HEK293 (cell line): ENCODE results near the gene CORO1C.

ENCODE experiments used
- CTCF ChIA-PET: fragments of 350-600 bp; formaldehyde crosslinking; extraction: SDS; loops from one replicate; lab custom pipeline; 2021; ENCODE audit warnings: antibody characterized with exemption; lab: Yijun Ruan, JAX
- POLR2A ChIA-PET: fragments of 300-600 bp; formaldehyde crosslinking; extraction: SDS; loops from one replicate; lab custom pipeline; 2020; ENCODE audit warnings: antibody characterized with exemption, inconsistent platforms; lab: Yijun Ruan, JAX
- H3K27ac ChIP-seq: fragments of 200-500 bp; sonication (Bioruptor generic); 2 replicates; pipeline ENCODE4 v1.5.1; 2014; ENCODE audit warnings: low read depth, low read length, control low read depth, inconsistent platforms; ENCODE audit errors: extremely low read depth
- H3K36me3 ChIP-seq, 2 experiments: fragments of 200-500 bp in 1 of 2; sonication (Bioruptor generic) in 1 of 2; 1 replicate in 1 of 2; 2 replicates in 1 of 2; pipeline ENCODE4 v1.5.1; 2014 to 2017; ENCODE audit warnings: inconsistent platforms in 2 of 2, low read length in 2 of 2; ENCODE audit not compliant: control insufficient read depth in 2 of 2, insufficient read depth in 1 of 2
- H3K4me1 ChIP-seq: fragments of 200-500 bp; sonication (Bioruptor generic); 2 replicates; pipeline ENCODE4 v1.5.1; 2014; ENCODE audit warnings: mild to moderate bottlenecking, low read length, inconsistent platforms; ENCODE audit not compliant: control insufficient read depth, insufficient read depth
- H3K4me3 ChIP-seq: 2 replicates; pipeline ENCODE4 v1.5.1; 2011; ENCODE audit warnings: low read depth, mild to moderate bottlenecking, control low read depth, low read length, moderate library complexity
- H3K9me3 ChIP-seq: fragments of 200-500 bp; sonication (Bioruptor generic); 2 replicates; pipeline ENCODE4 v1.5.1; 2014; ENCODE audit warnings: low read depth, low read length, inconsistent platforms; ENCODE audit not compliant: control insufficient read depth, insufficient read depth
- GLIS2 ChIP-seq: fragments of 450-650 bp; formaldehyde crosslinking; IDR thresholded peaks from 2 replicates; pipeline ENCODE4 v1.5.1; 2016; ENCODE audit warnings: missing biosample characterization, missing genetic modification characterization
- IKZF3 ChIP-seq: fragments of 450-650 bp; IDR thresholded peaks from 2 replicates; pipeline ENCODE4 v1.5.0; 2018; ENCODE audit warnings: missing biosample characterization, mild to moderate bottlenecking, missing genetic modification characterization, moderate library complexity
- KLF10 ChIP-seq: fragments of 450-650 bp; IDR thresholded peaks from 2 replicates; pipeline ENCODE4 v1.5.1; 2018; ENCODE audit warnings: missing biosample characterization, mild to moderate bottlenecking, missing genetic modification characterization
- TCF7L2 ChIP-seq: IDR thresholded peaks from 2 replicates; pipeline ENCODE4 v1.6.1; 2011; ENCODE audit warnings: low read depth, mild to moderate bottlenecking, inconsistent platforms, low read length, moderate library complexity, borderline replicate concordance
- ZBTB1 ChIP-seq: fragments of 450-650 bp; formaldehyde crosslinking; IDR thresholded peaks from 2 replicates; pipeline ENCODE4 v1.5.1; 2016; ENCODE audit warnings: missing biosample characterization, missing genetic modification characterization
- ZBTB48 ChIP-seq: fragments of 450-650 bp; formaldehyde crosslinking; IDR thresholded peaks from 2 replicates; pipeline ENCODE4 v1.5.1; 2016; ENCODE audit warnings: missing biosample characterization, missing genetic modification characterization
- ZIC2 ChIP-seq: fragments of 450-650 bp; formaldehyde crosslinking; IDR thresholded peaks from 2 replicates; pipeline ENCODE4 v1.5.1; 2016; ENCODE audit warnings: missing biosample characterization, missing genetic modification characterization
- ZNF121 ChIP-seq: fragments of 450-650 bp; formaldehyde crosslinking; IDR thresholded peaks from 2 replicates; pipeline ENCODE4 v1.5.1; 2016; ENCODE audit warnings: missing biosample characterization, missing genetic modification characterization
- ZNF132 ChIP-seq: fragments of 450-650 bp; formaldehyde crosslinking; IDR thresholded peaks from 2 replicates; pipeline ENCODE4 v1.5.1; 2017; ENCODE audit warnings: missing biosample characterization, missing genetic modification characterization, borderline replicate concordance
- ZNF19 ChIP-seq: fragments of 450-650 bp; formaldehyde crosslinking; IDR thresholded peaks from 2 replicates; pipeline ENCODE4; 2016; ENCODE audit warnings: missing biosample characterization, missing genetic modification characterization, low read depth
- ZNF202 ChIP-seq: fragments of 450-650 bp; formaldehyde crosslinking; IDR thresholded peaks from 2 replicates; pipeline ENCODE4 v1.5.1; 2016; ENCODE audit warnings: missing biosample characterization, missing genetic modification characterization, borderline replicate concordance
- ZNF23 ChIP-seq: fragments of 450-650 bp; formaldehyde crosslinking; IDR thresholded peaks from 2 replicates; pipeline ENCODE4 v1.5.1; 2016; ENCODE audit warnings: missing biosample characterization, missing genetic modification characterization, borderline replicate concordance
- ZNF354C ChIP-seq: fragments of 450-650 bp; formaldehyde crosslinking; IDR thresholded peaks from 2 replicates; pipeline ENCODE4 v1.5.1; 2016; ENCODE audit warnings: missing biosample characterization, missing genetic modification characterization, low read depth, borderline replicate concordance
- ZNF394 ChIP-seq: fragments of 450-650 bp; formaldehyde crosslinking; IDR thresholded peaks from 2 replicates; pipeline ENCODE4 v1.5.1; 2016; ENCODE audit warnings: missing biosample characterization, missing genetic modification characterization, mild to moderate bottlenecking, moderate library complexity, borderline replicate concordance
- ZNF548 ChIP-seq: fragments of 450-650 bp; formaldehyde crosslinking; IDR thresholded peaks from 2 replicates; pipeline ENCODE4 v1.5.1; 2016; ENCODE audit warnings: missing biosample characterization, missing genetic modification characterization
- ZNF645 ChIP-seq: fragments of 450-650 bp; formaldehyde crosslinking; IDR thresholded peaks from 2 replicates; pipeline ENCODE4; 2016; ENCODE audit warnings: missing biosample characterization, missing genetic modification characterization
- ZNF701 ChIP-seq: fragments of 450-650 bp; formaldehyde crosslinking; IDR thresholded peaks from 2 replicates; pipeline ENCODE4 v1.5.1; 2016; ENCODE audit warnings: missing biosample characterization, missing genetic modification characterization
- ZNF791 ChIP-seq: fragments of 450-650 bp; formaldehyde crosslinking; IDR thresholded peaks from 2 replicates; pipeline ENCODE4 v1.5.1; 2016; ENCODE audit warnings: missing biosample characterization, missing genetic modification characterization
- ZSCAN16 ChIP-seq: fragments of 450-650 bp; formaldehyde crosslinking; IDR thresholded peaks from 2 replicates; pipeline ENCODE4 v1.5.1; 2016; ENCODE audit warnings: missing biosample characterization, missing genetic modification characterization
- ZSCAN18 ChIP-seq: fragments of 450-650 bp; formaldehyde crosslinking; IDR thresholded peaks from 2 replicates; pipeline ENCODE4 v1.5.1; 2016; ENCODE audit warnings: missing biosample characterization, missing genetic modification characterization
- TF ChIP-seq, protein P1 (sequence below): fragments of 450-650 bp; formaldehyde crosslinking; IDR thresholded peaks from 2 replicates; pipeline ENCODE4 v1.5.1; 2016; ENCODE audit warnings: missing biosample characterization, missing genetic modification characterization
- TF ChIP-seq, protein P2 (sequence below): fragments of 450-650 bp; formaldehyde crosslinking; IDR thresholded peaks from 2 replicates; pipeline ENCODE4 v1.5.1; 2017; ENCODE audit warnings: missing biosample characterization, missing genetic modification characterization
- TF ChIP-seq, protein P3 (sequence below): fragments of 450-650 bp; formaldehyde crosslinking; IDR thresholded peaks from 2 replicates; pipeline ENCODE4 v1.5.1; 2016; ENCODE audit warnings: missing biosample characterization, missing genetic modification characterization

Gene CORO1C

DNA sequence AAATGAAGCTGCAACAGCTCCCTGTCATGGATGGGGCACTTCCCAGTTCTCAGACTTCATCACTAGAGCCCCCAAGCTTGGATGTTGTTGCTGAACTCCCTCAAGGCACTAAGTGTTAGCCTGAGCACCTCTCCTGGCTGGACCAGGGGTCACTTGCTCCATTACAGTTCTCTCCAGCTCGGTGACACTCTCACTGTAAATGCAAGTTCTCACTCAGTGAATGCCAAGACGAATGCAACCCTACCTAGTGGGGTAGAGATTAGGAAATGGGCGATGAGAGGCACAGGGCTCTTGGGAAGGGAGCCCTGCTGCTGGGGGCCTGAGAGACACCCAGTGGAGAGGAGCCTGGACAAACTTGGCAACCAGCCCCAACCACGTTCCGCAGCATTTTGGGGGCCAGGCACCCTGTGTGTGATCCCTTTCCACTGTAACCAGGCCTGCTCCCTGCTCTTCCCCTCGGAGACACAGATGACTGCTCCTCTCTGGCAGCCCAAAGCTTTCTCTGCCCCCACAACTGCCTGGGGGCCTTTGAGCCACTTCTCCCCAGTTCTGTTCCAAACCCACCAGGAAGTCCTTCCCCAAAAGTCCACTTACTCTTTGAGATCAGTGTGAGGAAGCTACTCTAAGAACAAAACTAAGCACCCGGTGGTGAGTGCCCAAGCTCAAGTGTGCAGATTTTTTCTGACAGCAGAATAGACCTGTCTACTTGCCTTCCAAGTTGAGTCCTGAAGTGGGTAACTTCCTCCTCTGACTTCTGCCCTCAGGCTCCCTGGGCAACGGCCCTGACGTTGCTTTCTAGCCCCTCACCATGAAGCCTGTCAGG, 89.7 kb downstream of the CORO1C start:
- H3K27ac ChIP-seq: no peak overlapping the region
- H3K36me3 ChIP-seq: peaks cover 0 to 25% of the 10 kb centered on the region in 2 experiments; a peak in 1 of 3 replicates
- H3K4me3 ChIP-seq: no peak overlapping the region
- no peaks in the 10 kb centered on the region for H3K4me1 ChIP-seq
- CTCF ChIA-PET: interaction anchor here (0.8 to 5.4 kb wide), 6 partner anchors 19 to 163 kb away, joined by 3 to 35 read pairs (median 4); no protein-coding TSS in a partner anchor
- TF ChIP-seq, protein P1, sequence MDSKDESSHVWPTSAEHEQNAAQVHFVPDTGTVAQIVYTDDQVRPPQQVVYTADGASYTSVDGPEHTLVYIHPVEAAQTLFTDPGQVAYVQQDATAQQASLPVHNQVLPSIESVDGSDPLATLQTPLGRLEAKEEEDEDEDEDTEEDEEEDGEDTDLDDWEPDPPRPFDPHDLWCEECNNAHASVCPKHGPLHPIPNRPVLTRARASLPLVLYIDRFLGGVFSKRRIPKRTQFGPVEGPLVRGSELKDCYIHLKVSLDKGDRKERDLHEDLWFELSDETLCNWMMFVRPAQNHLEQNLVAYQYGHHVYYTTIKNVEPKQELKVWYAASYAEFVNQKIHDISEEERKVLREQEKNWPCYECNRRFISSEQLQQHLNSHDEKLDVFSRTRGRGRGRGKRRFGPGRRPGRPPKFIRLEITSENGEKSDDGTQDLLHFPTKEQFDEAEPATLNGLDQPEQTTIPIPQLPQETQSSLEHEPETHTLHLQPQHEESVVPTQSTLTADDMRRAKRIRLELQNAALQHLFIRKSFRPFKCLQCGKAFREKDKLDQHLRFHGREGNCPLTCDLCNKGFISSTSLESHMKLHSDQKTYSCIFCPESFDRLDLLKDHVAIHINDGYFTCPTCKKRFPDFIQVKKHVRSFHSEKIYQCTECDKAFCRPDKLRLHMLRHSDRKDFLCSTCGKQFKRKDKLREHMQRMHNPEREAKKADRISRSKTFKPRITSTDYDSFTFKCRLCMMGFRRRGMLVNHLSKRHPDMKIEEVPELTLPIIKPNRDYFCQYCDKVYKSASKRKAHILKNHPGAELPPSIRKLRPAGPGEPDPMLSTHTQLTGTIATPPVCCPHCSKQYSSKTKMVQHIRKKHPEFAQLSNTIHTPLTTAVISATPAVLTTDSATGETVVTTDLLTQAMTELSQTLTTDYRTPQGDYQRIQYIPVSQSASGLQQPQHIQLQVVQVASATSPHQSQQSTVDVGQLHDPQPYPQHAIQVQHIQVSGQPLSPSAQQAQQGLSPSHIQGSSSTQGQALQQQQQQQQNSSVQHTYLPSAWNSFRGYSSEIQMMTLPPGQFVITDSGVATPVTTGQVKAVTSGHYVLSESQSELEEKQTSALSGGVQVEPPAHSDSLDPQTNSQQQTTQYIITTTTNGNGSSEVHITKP (tag by site-specific recombination): peak; percentile 26
- TF ChIP-seq GLIS2 (tag by site-specific recombination) (0 out of 2 replicates have a peak, but pooled peaks have one; percentile 9), ZIC2 (0 out of 2 replicates have a peak, but pooled peaks have one; percentile 3), ZNF354C (no peak)
- no peaks in the 10 kb centered on the region for H3K9me3 ChIP-seq
- POLR2A ChIA-PET: interaction anchor here (0.6 to 1.5 kb wide), 3 partner anchors 10 to 81 kb away, joined by 3 to 4 read pairs (median 4); partner anchors contain the start of genes ISCU and SART3

DNA sequence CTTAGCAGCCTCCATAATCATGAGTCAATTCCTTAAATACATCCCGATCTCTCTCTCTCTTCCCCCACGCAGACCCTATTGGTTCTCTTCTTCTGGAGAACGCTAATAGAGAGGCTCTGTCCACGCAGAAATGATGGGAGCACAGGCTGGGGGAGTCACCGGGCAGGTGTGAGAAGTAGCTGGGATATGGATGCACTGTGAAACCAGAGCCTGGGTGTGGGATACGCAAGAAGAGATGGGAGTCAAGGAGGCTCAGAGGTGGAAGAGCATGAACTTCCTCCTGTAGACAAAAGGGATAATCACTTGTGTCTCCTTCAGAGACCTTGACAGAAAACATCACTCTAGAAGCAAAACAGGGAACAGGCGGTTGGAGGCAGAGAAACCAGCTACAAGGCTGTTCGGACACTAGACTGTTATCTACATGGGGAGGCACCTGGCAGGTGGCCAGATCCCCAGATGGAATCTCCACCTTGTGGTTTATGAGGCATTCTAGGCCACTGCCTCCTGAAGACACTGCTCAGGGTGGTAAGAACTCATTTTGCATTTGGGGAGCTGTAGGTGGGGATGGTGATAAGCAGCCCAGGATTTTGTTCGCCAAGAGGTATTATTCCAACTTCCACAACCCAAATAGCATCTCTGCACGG, 90.4 kb downstream of the CORO1C start:
- Histone ChIP-seq H3K27ac (no peak overlapping the region), H3K4me3 (no peak overlapping the region), H3K9me3 (no peaks in the 10 kb centered on the region), H3K4me1 (no peaks in the 10 kb centered on the region), H3K36me3 (peaks cover 0 to 18% of the 10 kb centered on the region in 2 experiments; a peak in 1 of 3 replicates)
- ChIA-PET CTCF (interaction anchor here (0.8 to 5.4 kb wide), 5 partner anchors 18 to 164 kb away, joined by 3 to 35 read pairs (median 3); no protein-coding TSS in a partner anchor), POLR2A (interaction anchor here (0.6 to 1.5 kb wide), 4 partner anchors 10 to 80 kb away, joined by 3 to 4 read pairs (median 4); partner anchors contain the start of genes ISCU and SART3)
- TF ChIP-seq ZBTB1 (tag by site-specific recombination): no peak
- TF ChIP-seq ZNF202 (tag by site-specific recombination): no peak
- no peak for TF ChIP-seq ZBTB48 (tag by site-specific recombination)
- TF ChIP-seq ZIC2: 0 out of 2 replicates have a peak, but pooled peaks have one; percentile 25
- 0 out of 2 replicates have a peak, but pooled peaks have one; percentile 49 for TF ChIP-seq ZSCAN16 (tag by site-specific recombination)
- TF ChIP-seq, protein P2, sequence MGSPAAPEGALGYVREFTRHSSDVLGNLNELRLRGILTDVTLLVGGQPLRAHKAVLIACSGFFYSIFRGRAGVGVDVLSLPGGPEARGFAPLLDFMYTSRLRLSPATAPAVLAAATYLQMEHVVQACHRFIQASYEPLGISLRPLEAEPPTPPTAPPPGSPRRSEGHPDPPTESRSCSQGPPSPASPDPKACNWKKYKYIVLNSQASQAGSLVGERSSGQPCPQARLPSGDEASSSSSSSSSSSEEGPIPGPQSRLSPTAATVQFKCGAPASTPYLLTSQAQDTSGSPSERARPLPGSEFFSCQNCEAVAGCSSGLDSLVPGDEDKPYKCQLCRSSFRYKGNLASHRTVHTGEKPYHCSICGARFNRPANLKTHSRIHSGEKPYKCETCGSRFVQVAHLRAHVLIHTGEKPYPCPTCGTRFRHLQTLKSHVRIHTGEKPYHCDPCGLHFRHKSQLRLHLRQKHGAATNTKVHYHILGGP: no peak
- no peak for TF ChIP-seq ZNF645 (tag by site-specific recombination)
- no peak for TF ChIP-seq ZNF548 (tag by site-specific recombination)
- TF ChIP-seq TCF7L2: no peak
- peak; percentile 41; the same call in 1 of the 2 replicates for TF ChIP-seq IKZF3 (tag by site-specific recombination)
- TF ChIP-seq ZSCAN18 (tag by site-specific recombination): no peak
- no peak for TF ChIP-seq KLF10
- no peak for TF ChIP-seq ZNF791 (tag by site-specific recombination)
- no peak for TF ChIP-seq ZNF19 (tag by site-specific recombination)
- no peak for TF ChIP-seq ZNF132 (tag by site-specific recombination)
- peak; percentile 36; the same call in 1 of the 2 replicates for TF ChIP-seq ZNF394
- no peak for TF ChIP-seq ZNF121 (tag by site-specific recombination)
- no peak for TF ChIP-seq ZNF23 (tag by site-specific recombination)
- TF ChIP-seq ZNF701 (tag by site-specific recombination): no peak
- TF ChIP-seq, protein P3, sequence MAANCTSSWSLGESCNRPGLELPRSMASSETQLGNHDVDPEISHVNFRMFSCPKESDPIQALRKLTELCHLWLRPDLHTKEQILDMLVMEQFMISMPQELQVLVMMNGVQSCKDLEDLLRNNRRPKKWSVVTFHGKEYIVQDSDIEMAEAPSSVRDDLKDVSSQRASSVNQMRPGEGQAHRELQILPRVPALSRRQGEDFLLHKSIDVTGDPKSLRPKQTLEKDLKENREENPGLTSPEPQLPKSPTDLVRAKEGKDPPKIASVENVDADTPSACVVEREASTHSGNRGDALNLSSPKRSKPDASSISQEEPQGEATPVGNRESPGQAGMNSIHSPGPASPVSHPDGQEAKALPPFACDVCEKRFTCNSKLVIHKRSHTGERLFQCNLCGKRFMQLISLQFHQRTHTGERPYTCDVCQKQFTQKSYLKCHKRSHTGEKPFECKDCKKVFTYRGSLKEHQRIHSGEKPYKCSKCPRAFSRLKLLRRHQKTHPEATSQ (tag by site-specific recombination): no peak
